Gastrocnemius medialis (tissue), 4 donors: ENCODE results near the gene ASTN2.

Experiments used
- POLR2A ChIP-seq, 2 donors: fragments of 450-650 bp; IDR thresholded peaks; one replicate each; pipeline ENCODE4 v1.6.1; 2017; ENCODE audit warnings: antibody characterized with exemption in 2 of 2, mild to moderate bottlenecking in 2 of 2, moderate library complexity in 2 of 2
- TF ChIP-seq, protein P1 (sequence below), 5 experiments: fragments of 450-650 bp in 3 of 5; fragments of 200-600 bp in 2 of 5; sonication (generic) in 2 of 5; IDR thresholded peaks in 4 of 5; conservative IDR thresholded peaks in 1 of 5; 1 replicate in 4 of 5; 2 replicates in 1 of 5; pipeline ENCODE4 v1.5.1; 2016 to 2019; ENCODE audit warnings: antibody characterized with exemption in 5 of 5, mild to moderate bottlenecking in 3 of 5, moderate library complexity in 3 of 5

DNA sequence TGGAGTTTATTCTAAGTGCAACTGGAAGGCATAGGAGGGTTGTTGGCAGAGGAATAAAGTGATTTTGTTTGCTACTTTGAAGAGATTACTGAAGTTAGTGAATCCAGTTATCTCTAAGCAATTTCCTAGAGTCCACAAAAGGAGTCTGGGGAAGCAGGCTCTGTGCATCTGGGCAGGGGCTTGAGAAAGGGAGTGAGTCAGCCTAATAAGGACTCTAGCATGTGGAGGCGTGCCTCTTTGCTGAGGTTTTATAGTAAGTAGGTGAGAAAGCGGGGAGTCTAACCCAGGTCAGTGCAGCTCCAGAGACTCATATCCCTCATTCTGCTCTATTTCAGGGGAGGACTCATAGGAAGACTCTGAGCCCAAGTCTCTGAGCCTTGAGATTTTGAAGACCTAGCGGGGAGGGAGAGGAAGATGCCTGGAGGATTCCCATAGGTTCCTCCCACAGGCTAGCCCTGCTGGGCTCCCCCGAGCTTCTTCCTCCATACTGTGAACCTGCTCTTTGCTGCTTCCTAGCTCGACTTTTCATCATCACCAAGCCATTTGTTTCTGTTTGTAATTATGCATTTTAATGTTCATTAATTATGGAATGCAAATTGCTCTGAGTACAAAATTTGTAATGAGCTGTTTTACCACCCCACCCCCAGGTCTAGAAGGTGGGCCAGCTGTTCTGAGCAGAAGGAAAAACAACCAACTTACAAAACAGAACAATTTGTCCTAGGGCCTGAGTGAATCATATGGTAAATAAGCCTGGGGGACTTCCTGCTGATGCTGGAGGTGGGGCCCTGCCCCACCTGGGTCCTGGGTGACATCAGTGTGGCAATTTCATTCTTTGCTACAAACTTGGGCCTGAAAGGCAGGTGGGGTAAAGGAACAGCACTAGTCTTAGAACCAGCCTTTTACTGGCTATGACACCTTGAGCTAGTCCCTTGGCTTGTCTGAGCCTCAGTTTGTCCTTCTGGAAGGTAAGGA, 577.6 kb downstream of the ASTN2 start:
- TF ChIP-seq, protein P1, sequence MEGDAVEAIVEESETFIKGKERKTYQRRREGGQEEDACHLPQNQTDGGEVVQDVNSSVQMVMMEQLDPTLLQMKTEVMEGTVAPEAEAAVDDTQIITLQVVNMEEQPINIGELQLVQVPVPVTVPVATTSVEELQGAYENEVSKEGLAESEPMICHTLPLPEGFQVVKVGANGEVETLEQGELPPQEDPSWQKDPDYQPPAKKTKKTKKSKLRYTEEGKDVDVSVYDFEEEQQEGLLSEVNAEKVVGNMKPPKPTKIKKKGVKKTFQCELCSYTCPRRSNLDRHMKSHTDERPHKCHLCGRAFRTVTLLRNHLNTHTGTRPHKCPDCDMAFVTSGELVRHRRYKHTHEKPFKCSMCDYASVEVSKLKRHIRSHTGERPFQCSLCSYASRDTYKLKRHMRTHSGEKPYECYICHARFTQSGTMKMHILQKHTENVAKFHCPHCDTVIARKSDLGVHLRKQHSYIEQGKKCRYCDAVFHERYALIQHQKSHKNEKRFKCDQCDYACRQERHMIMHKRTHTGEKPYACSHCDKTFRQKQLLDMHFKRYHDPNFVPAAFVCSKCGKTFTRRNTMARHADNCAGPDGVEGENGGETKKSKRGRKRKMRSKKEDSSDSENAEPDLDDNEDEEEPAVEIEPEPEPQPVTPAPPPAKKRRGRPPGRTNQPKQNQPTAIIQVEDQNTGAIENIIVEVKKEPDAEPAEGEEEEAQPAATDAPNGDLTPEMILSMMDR (IDR thresholded peaks at IDR 0.05 in 4 of 5, conservative IDR thresholded peaks at IDR 0.05 in 1 of 5), result no peak
- TF ChIP-seq POLR2A (IDR thresholded peaks at IDR 0.05), result no peak
